RPMI8226 (cell line): ENCODE data around the gene HSPG2.
"Not testable (repeated sequence)": the region's sequence is repeated elsewhere in the genome, so short reads cannot be mapped to it uniquely, and the experiment has no call there.

Experiments
- DNase-seq: peaks from one replicate; pipeline ENCODE4 v3.0.0-alpha.2; 2015

Gene HSPG2

DNA sequence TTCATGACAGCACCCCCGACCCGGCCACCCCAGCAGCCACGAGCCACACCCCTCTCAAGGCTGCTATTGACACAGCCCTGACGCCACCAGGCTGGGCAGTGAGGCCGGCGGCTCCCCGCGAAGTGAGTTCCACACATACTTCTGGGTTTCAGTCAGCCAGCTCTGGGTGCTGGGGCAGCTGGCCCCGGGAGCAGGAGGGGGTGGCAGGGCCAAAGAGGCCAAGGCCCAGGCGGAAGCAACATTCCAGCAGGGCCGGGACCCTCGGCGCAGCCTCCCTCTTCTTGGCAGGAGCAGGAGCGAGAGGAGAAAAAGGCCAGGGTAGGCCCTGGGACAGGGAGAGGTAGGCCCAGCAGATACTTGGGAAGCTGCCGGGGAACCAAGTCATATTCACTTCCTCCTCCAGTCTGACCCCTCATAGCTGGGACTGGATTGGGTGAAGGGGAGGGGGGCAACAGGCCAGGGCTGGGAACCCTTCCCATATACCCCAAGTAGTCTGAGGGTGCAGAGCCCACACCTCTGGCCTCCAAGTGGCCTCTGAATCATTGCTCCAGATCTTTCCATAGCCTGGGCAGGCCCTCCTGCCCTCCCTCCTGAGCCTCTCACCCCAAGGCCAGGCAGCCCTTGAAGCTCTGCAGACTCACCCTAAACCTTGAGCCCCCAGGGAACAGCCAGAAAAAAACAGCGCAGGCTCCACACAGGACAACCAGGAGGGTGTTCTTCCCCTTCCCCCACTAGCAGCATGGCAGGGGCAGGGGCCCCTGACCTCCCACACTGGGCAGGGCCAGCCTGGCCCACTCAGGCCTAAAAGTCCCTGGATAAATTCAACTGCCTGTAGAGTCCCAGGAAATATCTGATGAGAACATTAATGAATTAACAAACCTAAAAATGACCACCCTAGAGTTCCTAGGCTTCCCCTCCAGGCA is 5.7 kb downstream of the HSPG2 start:
- DNase-seq, result no peak

DNA sequence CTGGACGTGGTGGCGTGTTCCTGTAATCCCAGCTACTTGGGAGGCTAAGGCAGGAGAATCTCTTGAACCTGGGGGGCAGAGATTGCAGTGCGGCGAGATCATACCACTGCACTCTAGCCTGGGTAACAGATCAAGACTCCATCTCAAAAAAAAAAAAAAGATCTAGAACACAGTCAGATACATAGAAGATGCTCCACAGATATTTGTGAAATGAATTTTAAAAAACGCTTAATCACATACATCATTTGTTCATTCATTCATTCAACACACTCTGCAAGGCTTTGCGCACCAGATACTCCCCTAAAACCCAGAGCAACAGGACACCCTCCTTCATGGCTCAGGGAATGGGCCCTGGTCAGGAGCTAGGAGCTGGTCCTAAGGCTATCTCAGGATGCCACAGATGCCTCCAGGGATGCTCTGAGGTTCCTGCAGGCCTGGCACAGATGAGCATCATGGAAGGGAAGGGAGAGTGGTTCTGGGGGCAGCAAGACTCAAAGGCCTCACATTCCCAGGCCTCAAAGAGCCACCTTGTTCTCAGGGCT is 6.4 kb downstream of the HSPG2 start:
- DNase-seq, result no peak

DNA sequence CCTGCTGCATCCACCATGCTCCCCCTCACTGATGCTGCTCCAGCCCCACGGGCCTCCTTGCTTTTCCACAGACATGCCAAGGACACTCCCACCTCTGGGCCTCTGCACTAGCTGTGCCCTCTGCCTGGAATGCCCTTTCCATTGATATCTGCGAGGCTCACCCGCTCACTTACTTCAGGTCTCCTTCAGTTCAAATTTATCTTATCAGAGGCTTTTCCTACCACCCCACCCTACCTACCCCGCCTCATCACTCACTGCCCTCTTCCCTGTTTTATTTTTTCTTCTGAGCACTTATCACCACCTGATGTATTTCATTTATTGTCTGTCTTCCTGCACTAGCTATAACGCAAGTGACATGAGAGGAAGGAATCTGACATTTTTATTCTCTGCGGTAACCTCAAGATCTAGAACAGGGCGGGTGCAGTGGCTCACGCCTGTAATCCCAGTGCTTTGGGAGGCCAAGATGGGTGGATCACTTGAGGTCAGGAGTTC is 7.0 kb downstream of the HSPG2 start:
- DNase-seq, result no peak

DNA sequence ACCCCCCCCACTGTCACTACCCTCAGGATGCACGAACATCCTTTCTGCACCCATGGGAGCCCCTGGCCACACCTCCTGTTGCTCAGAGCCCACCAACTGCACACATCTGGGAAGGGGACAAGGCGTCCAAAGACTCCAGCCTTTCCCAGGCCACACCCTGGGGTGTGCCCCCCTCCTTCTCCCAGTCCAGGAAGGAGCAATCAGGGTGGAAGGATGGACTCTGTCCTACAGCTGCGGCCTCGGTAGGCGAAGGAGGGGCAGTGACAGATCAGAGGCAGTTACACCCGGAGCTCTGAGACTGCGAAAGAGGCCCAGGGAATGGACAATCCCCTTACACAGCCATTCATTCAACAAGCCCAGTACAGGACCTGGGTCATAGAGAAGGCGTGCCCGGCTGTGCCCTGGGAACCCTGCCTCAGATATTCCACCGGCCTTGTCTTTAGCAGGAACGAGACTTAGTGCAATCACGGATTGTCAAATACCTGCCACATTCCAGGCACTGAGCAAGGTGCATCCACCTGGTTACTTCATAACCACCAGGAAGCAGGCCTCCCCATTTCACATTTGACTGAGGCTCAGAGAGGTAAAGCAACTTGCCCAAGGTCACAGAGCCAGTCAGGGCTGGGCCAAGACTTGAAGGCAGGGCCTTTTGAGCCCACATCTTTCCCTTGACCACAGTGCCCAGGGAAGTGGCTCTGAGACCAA is 9.4 kb downstream of the HSPG2 start:
- DNase-seq, result no peak

DNA sequence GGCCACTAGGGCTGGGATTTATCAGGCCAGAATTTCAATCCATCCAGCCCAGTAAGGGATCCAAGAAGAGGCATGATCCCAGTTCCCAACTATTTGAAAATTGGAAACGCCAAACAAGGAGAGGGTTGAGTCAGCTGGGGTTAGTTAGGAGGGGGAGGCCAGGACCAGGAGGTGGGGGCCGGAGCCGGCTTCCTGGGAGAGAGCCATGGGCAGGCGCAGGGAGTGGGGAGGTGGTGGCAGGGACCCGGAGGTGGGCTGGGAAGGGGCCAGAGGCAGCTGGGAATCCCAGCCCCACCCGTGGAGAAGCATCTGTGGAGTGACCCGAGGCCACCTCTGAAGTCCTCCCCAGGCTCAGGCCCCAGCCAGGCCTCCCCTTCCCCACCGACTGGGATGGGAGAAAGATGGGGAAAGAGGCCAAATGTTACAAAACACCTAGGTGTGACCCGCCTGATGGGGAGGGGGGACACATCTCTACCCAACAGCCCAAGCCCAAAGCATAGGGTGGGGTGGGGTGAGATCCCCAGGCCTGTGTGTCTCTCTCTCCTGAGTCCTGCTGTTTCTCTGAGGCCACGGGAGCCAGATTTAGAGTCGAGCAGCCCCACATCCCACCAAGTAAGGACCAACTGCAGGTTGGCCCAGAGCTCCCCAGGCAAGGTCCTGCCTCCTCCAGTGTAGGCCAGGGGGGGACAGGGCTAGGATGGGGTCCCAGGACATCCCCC is 10.1 kb downstream of the HSPG2 start:
- DNase-seq, result no peak

DNA sequence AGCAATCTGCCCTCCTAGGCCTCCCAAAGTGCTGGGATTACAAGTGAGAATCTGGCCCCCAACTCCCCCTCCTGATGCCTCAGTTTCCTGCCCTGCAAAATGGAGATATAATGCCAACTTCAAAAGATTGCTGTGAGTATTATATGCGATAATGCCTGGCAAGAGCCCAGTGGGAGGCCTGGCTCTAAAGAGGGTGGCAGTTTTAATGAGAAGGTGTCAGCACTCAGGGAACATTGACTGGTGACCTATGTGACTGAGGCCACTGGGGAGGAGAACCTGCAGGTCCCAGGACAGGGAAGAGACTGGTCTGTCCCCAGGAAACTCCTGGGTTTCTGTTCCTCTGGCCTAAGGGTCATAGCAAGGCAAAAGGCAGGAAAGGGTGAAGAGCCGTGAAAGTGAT is 11.0 kb downstream of the HSPG2 start:
- DNase-seq, result no peak

DNA sequence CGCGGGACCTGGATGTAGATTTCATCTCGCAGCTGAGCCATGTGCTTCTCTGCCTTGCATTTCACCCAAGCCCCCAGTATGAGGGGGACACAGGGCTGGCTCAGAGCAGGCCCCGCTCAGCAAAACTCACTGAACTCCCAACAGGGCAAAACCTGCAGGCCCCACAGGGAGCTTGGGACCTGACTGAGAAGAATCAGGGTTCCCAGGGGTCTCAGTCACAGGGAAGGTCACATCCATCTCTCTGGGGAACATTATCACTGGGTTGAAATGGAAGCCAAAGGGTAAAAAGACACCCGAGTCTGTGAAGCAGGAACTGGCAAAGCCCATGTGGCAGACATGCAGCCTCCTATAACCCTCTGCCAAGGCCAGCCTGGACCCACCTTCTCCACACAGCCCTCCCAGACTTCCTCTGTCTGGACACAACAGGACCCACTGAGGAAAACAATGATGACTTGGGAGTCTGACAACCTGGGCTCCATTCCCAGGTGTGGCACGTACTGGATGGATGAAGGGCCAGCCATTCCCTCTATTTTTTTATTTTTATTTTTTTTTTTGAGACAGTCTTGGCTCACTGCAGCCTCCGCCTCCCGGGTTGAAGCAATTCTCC is 11.7 kb downstream of the HSPG2 start:
- DNase-seq, result no peak

DNA sequence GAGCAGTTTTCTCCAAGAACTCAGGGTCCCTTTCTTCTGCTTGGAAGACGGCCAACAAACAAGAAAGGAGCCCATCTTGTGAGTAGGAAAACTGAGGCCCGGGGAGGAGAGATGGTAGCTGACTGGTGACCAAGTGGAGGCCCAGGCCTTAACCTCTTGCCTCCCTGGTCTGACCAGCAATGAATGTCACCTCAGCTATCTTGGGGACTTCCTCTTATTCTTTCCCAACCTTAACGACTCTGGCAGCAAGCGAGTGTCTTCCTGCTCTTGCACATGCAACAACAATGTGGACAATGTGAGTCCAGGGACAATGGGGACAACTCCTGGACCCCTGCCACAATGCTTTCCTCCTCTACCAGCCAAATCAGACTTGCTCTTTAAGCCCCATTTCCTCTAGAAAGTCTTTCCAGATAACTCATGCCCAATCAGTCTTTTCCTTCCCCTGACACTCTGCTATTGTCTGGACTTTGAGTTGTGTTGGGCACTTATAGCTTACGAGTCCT is 12.6 kb downstream of the HSPG2 start:
- DNase-seq, result no peak

DNA sequence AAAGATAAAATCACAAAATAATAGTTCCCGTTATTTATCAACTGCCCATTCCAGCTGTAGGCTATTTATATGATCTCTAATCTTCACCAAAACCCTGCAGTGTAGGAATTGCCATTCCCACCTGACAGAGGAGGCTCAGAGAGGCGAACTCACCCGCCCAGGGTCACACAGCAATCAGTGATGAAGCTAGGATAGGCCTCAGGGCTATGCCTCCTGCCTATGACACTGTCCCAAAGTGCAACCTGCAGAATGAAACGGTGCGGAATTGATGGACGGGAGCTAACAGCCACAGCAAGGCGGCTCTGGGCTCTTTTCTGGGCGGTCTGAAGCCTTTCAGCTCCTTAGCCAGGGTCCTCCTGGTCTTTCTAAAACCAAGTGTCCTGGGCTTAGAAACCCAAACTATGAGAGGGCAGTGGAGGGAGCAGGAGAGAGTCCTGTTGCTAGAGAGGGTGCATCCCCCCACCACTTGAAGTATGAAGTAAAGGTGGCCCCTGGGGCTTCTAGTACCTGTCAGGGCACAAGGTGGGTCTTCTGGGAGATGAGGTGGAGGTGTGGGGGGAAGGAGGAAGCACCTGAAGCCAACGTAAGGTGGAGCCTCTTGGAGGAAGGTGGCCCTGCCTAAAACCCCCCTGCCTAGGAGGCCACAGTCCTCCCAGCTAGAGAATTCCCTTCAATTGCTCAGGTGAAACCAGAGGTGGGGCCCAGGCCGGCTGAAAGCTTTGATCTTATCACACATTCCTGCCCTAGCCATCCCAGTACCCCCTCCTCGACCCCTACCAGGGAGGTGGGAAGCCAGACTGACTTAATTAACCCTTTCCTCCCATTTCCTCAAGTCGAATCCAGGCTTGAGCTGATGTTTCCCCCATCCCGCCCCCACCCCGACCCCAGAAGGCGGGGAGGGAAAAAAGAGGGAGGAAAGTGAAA is 14.8 kb downstream of the HSPG2 start:
- no peak for DNase-seq

DNA sequence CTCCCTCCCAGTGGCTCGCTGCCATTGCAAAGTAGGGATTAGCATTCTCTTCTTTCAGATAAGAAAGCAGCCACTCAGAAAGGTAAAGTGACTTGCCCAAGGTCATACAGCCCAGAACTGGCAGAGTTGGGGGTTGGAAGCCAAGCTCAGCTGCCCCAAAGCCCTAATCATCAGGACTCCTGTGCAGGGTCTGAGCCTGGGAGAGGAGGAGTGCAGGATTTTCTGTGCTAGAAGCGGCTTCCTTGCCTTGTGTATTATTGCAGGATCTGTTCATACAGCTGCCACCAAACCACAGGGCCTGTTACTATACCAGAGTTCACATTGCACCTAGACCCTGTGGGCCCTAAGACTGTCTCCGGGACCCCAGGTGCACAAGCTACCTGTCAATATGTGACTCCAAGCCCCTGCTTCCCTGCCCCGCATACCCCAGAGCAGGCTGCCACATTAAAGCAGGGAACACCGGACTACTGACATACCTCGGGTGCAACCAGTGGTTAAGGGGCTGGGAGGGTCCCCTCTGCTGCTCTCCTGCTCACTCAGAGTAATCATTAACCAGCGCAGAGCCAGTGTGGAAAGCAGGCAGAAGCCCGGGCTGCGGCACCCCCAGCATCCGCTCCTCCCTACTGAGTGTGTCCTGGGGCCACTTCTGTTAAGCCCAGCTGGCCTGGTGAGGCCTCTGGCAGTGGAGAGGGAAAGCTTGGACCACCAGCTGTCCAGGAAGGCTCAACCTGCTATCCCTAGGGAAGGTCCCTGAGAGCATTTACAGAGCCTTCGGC is 15.8 kb downstream of the HSPG2 start:
- no peak for DNase-seq

DNA sequence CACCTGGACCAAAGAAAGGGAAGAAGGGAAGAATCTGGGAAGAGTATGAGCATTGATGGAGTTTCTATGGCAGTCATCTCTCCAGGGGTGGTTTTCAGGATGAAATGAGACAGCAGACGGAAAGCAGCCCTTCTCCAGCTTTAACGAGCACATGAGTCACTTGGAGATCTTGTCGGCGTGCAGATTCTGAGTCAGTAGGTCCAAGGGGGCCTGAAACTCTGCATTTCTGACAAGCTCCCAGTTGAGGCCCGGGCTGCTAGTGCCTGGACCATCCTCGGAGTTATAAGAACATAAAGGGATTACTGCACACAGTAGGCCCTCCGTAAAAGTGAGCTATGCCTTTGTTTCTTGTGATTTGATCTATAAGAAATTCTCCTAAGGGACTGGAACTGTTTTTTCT is 17.6 kb downstream of the HSPG2 start:
- no peak for DNase-seq

DNA sequence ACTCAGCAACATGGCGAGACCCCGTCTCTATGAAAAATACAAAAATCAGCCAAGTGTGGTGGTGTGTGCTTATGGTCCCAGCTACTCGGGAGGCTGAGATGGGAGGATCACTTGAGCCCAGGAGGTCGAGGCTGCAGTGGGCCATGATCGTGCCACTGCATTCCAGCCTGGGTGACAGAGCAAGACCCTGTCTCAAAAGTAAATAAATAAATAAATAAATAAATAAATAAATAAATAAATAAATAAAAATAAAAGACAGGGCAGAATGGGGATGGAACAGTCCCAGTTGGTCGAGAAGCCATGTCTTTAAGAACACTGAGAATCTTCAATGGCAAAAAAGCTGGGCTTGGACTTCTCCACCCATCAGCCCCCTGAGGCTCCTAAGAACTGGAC is 19.9 kb downstream of the HSPG2 start:
- not testable (repeated sequence) for DNase-seq

DNA sequence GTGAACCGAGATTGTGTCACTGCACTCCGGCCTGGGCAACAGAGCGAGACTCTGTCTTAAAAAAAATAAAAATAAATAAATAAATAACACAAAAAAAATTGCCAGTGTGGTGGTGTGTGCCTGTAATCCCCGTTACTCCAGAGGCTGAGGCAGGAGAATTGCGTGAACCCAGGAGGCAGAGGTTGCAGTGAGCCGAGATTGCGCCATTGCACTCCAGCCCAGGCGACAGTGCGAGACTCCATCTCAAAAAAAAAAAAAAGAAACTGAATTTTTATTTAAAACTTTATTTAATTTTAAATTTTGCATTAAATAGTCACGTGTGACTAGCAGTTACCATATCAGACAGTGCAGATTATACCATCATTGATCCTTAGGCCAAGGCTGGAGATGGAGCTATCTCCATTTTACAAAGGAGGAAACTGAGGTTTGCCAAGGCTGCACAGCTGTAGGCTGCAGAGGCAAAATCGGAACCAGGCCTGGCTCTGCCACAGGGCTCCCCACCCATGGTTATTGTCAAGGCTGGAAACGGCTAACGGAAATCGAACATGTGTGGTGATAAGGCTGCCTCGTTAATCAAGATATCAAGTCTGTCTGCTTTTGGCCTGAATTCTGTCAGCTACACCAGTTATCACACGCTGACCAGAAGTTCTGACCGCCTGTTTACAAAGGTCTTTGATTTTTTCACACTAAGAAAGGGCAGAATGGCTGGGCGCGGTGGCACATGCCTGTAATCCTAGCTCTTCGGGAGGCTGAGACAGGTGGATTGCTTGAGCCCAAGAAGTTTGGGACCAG is 20.5 kb downstream of the HSPG2 start:
- DNase-seq, result no peak

DNA sequence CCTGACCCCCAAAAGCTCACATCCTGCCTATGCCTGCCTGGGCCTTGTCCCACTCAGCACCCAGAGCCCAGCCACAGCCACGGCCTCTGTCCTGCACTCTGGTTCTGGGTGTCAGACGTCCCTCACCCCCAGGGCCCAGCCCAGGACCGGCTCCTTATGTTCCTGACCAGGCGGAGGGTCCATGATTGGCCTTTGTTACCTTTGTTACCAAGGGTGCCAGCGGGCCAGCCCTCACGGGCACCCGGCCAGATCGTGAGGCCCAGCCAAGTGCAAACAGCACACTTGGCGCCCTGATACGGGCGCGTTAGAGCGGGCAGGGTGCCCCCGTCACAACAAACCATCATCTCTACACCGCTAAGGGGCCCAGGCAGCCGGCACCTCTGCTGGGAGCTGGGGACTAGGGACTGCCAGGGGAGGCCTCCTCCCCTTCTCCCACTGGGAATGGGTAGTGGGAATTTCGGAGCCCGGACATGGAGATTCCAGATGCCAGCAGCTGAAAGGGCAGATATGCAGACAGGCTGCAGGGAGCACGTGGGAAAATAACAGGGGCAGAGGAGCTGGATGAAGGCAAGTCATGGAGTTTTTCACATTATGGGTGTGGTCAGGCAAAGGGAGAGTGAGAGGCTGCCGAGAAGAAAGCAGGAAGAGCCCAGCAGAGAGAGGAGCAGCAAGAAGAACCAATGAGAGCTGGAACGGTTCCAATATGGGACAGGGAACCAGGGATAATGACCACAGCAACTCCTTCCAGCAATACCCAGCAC is 22.1 kb downstream of the HSPG2 start:
- DNase-seq, result peak; percentile 63

DNA sequence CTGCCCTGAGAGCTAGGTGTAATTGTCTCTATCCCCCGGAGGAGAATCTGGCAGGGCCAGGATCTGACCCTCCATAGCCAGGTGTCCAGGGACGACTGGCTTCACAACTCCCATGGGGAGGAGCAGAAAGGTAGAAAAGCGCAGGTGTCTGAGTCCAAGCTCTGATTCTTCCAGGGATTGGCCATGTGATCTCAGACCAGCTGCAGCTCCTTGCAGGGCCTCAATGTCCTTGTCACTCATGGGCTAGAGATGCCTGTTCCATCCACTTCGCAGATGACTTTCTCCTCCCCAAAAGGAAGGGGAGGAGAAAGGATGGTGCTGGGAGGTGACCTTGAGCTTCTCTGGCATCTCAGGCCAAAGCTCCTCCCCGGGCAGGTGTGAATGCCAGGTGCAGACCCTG is 22.7 kb downstream of the HSPG2 start:
- DNase-seq, result peak; percentile 36

DNA sequence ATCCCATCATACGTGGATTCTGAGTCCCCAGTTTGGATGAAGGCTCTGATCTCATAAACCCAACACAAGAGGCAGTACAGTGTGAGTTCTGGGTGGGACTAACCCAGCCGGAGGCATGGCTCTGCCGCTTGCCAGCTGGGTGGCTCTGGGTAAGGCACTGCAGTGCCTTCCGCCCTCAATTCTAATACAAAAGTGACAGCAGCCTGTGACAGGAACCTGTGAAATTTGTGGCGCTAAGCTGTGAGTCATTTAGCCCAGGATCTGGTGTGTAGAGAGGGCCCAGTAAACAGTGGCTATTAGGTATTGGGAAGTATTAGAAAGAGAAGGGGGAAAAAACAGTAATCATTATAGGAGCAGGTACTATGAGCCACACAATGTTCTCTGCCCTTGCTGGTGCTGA is 23.3 kb downstream of the HSPG2 start:
- no peak for DNase-seq

DNA sequence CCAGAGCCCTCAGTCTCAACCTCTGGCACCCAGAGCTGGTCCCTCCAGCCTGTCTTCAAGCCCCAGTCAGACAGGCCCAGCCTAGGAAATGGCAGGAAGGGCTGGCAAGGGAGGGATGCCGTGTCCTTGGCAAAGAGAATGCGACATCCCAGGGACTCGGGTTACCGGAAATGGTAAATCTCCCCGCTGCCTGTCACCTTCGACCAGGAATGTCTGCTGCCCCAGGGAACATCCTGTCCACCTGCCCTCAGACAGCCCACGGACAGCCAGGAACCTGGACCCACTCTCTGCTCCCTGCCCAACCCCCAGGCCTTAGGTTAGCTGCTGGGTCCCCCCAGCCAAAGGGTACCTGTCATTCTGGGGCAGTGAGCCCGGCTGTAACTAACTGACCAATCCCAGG is 23.9 kb downstream of the HSPG2 start:
- no peak for DNase-seq

DNA sequence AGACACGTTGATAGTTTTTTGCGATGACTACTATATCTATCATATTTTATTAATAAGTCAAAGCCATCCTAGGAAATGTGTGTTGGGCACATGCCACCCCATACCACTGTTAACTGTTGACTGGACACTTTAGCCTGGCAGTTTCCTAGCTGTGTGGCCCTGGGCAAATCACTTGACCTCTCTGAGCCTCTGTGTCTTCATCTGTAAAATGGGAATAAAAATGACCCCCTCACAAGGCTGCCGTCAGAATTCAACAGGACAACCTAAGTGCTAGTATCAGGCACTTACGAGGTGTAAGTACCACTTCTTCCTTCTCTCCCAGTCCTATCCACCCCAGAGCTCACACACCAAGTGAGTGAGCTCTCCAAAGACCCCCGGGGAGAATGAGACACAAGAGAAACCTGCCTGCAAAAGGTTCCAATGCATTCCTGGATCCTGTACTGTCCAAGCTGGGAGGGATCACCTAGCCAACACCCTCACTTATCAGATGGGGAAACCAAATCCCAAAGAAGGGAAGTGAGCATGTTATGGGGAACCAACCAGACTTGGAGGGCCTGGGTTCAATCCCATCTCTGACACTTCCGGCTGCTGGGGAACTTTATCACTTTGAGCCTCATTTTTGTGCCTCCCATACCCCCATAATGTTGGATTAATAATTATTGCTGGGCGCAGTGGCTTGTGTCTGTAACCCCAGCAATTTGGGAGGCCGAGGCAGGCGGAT is 24.9 kb downstream of the HSPG2 start:
- no peak for DNase-seq
